Measurements from ENCODE around the gene AMACR.

DNA sequence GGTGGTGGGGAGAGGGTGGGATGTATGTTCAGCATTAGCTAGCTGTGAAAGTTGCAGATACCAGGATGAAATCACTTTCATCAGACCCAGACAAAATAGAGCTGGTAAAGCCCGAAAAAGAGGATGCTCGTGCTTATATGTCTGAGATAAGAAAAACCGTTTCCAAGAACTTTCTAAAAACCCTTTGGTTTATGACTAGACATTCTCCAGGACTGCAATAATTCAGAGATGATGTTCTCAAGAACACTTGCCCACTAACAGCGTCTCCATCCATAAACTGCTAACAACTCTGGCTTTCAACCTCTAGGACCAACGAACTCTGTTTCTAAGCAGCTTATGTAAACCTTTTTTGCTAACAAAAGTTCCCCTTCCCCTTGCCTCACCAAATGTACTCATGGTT lies 8.4 kb upstream of the AMACR start:
- TF ChIP-seq, protein P1, sequence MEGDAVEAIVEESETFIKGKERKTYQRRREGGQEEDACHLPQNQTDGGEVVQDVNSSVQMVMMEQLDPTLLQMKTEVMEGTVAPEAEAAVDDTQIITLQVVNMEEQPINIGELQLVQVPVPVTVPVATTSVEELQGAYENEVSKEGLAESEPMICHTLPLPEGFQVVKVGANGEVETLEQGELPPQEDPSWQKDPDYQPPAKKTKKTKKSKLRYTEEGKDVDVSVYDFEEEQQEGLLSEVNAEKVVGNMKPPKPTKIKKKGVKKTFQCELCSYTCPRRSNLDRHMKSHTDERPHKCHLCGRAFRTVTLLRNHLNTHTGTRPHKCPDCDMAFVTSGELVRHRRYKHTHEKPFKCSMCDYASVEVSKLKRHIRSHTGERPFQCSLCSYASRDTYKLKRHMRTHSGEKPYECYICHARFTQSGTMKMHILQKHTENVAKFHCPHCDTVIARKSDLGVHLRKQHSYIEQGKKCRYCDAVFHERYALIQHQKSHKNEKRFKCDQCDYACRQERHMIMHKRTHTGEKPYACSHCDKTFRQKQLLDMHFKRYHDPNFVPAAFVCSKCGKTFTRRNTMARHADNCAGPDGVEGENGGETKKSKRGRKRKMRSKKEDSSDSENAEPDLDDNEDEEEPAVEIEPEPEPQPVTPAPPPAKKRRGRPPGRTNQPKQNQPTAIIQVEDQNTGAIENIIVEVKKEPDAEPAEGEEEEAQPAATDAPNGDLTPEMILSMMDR (IDR thresholded peaks at IDR 0.05; ENCODE audit: extremely low read depth in 1 of 2, insufficient read depth in 1 of 2, low read depth in 1 of 2, low read length in 2 of 2), result no peak
- TF ChIP-seq POLR2A (IDR thresholded peaks at IDR 0.05; ENCODE audit: low read depth, low read length), result no peak
- TF ChIP-seq EZH2 (IDR thresholded peaks at IDR 0.05; ENCODE audit: borderline replicate concordance, low read depth, low read length, severe bottlenecking), result no peak
- TF ChIP-seq POLR2AphosphoS5 (IDR thresholded peaks at IDR 0.05; ENCODE audit: insufficient read depth, low read depth, low read length), result no peak
- TF ChIP-seq, protein P2, sequence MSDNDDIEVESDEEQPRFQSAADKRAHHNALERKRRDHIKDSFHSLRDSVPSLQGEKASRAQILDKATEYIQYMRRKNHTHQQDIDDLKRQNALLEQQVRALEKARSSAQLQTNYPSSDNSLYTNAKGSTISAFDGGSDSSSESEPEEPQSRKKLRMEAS (IDR thresholded peaks at IDR 0.05; ENCODE audit: insufficient read depth, insufficient read length), result no peak
- no peak for TF ChIP-seq FOS (IDR thresholded peaks at IDR 0.05; ENCODE audit: borderline replicate concordance, insufficient read depth, low read length)
